H1 (cell line): ENCODE results near the gene CCDC169. TPM values are rescaled to one million over a fixed set of nuclear protein-coding genes. Genes with fewer than 3 reads are reported as not detected.

Experiments
- CBX8 ChIP-seq: fragments of 300-800, 300-1000 bp; sonication (generic); IDR thresholded peaks from 2 replicates; pipeline ENCODE4 v1.7.1; 2016; ENCODE audit warnings: low read depth, low read length, borderline replicate concordance
- CREB1 ChIP-seq: IDR thresholded peaks from 2 replicates; pipeline ENCODE4 v1.6.1; 2012; ENCODE audit warnings: inconsistent platforms
- GABPA ChIP-seq: IDR thresholded peaks from 2 replicates; pipeline ENCODE4 v1.6.1; 2011; ENCODE audit warnings: mild to moderate bottlenecking, low read length, moderate library complexity, borderline replicate concordance; ENCODE audit not compliant: insufficient read depth
- SRF ChIP-seq: IDR thresholded peaks from 2 replicates; pipeline ENCODE4 v1.6.1; 2011; ENCODE audit warnings: mild to moderate bottlenecking, low read depth, low read length, moderate library complexity
- polyA plus RNA-seq, 7 experiments: library from polyadenylated mRNA; depleted of rRNA in 3 of 7; stranded (reverse) in 5 of 7; unstranded in 2 of 7; fragments of >200 nt in 5 of 7; fragments of 200-250 nt in 2 of 7; gene quantifications; 1 replicate in 5 of 7; 2 replicates in 1 of 7; 4 replicates in 1 of 7; pipeline versions ENCODE4 v1.2.1 to v1.2.3, GENCODE V29; 2011 to 2013; ENCODE audit warnings: missing spikeins in 2 of 7, mixed read lengths in 2 of 7
- total RNA-seq: library from RNA; stranded (reverse); fragmentation: NEBNext Ultra II Directional; extraction: Animal tissue kit (Norgen Biotek cat#: 25700); gene quantifications from 2 replicates; pipeline ENCODE4 v1.2.1, GENCODE V29; 2021

Gene CCDC169
- total and polyA plus RNA-seq, 2 of the 8 experiments (the other 6 are each of a cell fraction or from before 2014, with no cell fraction given) = 7.2 to 44.0 TPM

DNA sequence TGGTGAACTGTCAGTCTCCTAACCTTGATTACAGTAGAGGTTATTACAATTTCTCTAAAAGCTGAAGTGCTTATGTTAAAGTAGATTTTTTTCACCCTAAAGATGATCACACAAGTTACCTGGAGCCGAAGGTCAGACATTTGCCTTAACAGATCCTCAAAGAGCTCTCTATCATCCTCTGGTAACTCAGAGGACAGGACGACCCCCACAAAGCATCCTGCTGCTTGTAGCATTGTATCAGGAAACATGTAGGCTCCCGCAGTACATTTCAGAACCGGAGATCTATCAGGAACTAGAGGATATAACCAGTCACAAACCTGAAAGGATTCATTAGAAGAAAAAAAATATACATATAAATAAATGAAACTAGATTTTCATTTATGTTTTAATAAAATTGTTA is 33.7 kb upstream of the CCDC169 start (continued):
- TF ChIP-seq CBX8 = no peak
- TF ChIP-seq CREB1 = no peak
- TF ChIP-seq GABPA = no peak
- TF ChIP-seq SRF = no peak
